COLO829 (cell line): ENCODE data around the gene RREB1.

Experiments
- DNase-seq: peaks from one replicate; pipeline ENCODE4 v3.0.0; 2012; ENCODE audit warnings: low spot score

The RREB1 gene

GRCh38 chr6:7164536-7165001 lies 56.8 kb downstream of the RREB1 start:
- DNase-seq: no peak

GRCh38 chr6:7165002-7165889 lies 57.5 kb downstream of the RREB1 start:
- DNase-seq: no peak

GRCh38 chr6:7165890-7166267 lies 58.1 kb downstream of the RREB1 start:
- DNase-seq: no peak

- DNase-seq: no peak
Observed at GRCh38 chr6:7166410-7167293, 58.9 kb downstream of the RREB1 start.

DNA sequence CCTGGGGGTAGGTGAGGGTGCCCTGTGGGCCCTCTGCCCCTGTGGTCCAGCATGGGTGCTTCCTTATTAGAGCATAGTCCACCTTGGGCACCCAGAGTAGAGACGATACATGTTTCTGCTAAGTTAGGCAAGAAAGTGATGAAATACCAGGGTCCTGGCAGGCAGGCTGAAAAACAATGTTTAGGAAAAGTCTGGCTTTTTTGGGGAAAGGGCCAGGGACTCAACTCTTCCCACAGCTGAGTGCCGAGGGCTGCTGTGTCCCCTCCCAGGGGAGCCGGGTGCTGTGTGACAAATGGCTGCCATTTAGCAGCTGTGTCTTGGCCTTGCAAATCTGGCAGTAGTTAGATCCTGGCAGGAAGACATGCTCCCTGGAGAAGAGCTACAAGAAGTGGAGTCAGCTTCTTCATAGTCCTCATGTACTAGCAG lies 61.5 kb downstream of the RREB1 start:
- no peak for DNase-seq

DNA sequence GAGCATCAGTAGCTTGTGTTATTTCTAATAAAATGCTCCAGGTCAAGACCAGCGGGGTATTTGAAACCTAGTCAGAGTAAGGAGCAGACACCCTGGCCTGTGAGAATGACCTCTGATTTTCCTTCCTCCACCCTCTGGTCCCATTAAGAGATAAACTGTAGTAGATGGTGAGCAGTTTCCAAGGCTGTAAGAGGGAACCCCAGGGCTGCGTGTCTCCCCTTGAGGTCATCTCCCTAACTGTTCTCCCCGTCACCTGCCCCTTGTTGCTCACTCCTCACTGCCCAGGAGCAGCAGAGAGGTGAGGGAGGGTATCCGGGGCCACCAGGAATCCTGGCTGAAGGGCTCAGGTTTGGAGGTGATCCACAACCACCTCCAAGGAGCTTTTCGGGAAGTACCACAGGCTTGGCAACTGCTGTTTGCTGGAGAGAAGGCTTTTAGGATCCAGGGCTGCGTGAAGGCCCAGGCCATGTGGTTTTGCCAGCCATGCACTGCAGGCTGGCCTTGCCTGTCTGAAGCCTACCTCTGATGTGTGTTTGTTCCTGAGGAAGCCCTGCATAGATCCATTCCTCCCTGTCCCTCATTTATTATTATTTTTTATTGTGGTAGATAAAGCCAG lies 62.5 kb downstream of the RREB1 start:
- no peak for DNase-seq

- no peak for DNase-seq
Observed at GRCh38 chr6:7171119-7171518, 63.4 kb downstream of the RREB1 start.

GRCh38 chr6:7171733-7172132 lies 64.0 kb downstream of the RREB1 start:
- DNase-seq: no peak

- no peak for DNase-seq
Observed at GRCh38 chr6:7172649-7173048, 64.9 kb downstream of the RREB1 start.

DNA sequence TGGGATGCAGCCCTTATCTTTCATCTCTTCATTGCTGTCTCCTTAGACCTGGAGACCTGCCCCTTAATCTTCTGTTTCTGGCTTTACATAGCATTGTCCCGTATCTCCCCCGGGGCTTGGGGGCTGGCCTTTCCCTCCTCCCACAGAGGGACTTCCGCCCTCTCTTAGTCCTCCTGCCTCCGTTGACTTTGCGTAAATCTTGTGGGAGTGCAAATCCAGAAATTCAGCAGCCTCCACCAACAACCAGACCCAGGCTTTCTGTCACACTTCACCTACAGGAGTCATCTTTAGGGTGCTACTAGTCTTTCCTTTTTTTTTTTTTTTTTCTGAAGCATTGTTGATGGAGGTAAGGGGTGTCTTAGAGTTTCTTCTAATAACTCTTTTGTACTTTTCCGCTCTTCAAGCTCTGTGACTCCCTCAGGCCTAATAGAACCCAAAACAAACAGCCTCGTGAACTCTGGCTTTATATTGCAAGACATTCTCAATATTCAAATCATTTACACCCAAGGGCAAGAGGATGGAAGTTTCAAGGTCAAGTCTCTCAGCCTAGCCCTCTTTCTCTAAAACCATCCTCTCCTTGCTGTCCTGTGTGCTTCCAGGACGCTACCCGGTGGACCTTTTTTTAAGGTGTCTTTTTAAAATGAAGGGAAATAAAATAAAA lies 66.2 kb downstream of the RREB1 start:
- no peak for DNase-seq

GRCh38 chr6:7175462-7175861 lies 67.7 kb downstream of the RREB1 start:
- DNase-seq: no peak

GRCh38 chr6:7176208-7176607 lies 68.4 kb downstream of the RREB1 start:
- no peak for DNase-seq

DNA sequence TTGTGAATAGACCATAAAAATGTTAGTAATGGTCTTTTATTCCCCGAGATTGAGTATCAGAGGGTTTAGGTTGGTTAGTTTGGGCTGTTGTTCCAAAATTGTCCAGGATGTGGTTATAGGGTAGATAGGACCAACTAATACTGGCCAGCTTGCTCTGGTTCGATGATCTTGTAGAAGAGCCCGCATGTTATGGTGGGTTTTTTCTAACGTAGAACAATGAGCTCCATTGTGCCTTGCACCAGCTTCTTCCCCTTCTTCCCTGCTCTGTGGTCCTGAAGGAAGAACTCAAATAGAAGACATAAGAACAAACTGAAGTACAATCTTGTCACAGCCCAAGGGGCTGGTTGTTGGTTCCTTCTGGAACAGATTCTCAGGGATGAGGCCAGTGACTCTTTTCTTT lies 70.5 kb downstream of the RREB1 start:
- peak; percentile 71 for DNase-seq

- no peak for DNase-seq
Observed at GRCh38 chr6:7180751-7181150, 73.0 kb downstream of the RREB1 start.

GRCh38 chr6:7183707-7184106 lies 75.9 kb downstream of the RREB1 start:
- DNase-seq: no peak

DNA sequence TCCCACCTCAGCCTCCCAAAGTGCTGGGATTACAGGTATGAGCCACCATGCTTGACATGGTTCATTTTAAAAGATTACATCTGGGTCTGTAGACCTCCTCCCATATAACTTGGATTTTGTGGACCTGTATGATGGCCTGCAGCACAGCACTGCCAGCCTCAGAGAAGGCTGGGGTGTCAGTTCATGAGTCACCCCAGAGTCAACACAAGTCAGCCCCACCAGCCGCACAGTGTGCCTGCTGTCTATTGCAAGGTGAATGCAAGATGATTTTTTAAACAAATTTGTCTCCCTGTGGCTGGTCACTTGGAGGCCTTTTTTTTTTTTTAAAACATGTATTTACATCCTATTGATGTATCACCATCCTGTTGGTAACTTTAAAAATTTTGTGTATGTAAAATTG lies 76.7 kb downstream of the RREB1 start:
- DNase-seq: no peak

DNA sequence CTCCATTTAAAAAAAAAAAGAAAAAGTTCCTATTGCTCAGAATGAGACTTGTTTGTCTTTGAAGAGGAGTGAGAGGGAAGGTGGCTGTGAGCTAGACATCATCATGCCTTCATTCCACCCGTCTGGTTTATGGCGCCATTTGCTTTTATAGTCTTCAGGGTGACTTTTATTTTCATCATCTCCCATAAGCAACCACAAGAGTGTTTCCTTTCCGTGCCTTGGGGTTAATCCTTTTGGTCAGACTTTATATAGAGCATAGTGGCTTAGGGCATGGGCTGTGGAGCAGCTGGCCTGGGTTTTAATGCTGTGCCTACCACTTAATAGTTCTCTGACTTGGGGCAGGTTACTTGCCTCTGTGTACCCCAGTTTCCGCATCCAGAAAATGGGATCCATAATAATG lies 77.8 kb downstream of the RREB1 start:
- no peak for DNase-seq

DNA sequence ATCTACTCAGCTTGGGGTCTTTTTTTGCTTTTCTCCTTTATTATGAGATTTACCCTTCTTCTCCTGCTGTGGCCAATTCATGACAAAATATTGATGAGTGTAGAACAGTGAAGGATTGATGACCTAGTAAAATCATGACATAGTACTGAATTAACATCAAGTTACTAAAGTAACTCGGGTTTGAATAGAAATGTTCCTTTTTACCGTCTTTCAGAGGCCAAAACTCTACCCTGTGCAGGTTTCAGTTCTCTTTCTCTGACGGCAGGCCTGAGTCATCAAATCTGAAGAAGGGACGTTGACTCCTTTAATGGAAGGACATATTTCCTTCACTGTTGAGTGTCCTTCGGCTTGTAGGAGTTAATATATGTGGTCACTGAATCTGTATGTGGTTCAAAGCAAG lies 80.7 kb downstream of the RREB1 start:
- DNase-seq: no peak

DNA sequence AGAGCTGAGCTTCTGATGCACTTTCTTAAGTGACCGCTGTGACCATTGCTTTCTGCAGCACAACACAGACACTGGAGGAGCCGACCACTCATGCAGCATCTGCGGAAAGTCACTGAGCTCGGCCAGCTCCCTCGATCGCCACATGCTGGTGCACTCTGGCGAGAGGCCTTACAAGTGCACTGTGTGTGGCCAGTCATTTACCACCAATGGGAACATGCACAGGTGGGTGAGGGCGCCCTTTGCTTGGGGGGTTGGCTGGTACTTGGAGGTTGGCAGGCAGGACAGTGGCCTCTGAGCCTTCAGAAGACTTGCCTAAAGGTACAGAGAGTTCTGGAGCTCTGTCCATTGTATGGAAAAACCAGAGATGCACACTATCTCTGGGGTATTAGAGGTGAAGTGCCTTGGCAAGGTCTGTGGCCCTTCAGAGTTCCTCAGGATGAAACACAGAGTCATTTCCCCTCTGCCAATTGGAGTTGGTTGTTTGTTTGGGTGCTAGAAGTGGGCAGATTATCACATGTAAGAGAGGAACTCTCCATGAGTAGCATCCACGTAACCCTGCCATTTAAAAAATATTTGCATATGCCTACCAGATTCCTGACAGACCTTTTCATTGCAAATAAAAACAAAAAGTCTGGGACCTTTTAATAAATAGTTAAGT lies 81.5 kb downstream of the RREB1 start:
- DNase-seq: no peak

DNA sequence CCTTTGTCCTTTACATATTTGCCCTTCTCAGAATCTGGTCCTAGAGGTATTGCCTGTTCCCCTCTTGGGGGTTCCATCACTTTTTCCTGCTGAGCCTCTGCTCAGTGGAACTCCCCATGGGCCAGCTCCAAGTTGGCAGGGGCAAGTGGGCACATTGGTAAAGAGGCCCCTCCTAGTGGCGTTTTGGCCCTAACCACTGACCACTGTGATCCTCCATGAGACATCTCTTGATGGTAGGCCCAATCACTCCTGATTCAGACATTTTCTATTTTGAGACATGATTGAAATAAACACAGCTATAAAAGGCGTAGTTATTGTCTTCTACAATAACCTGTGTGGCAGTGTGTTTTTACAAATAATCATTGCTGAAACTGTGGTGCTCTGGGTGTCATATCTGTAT lies 83.0 kb downstream of the RREB1 start:
- DNase-seq: no peak

- DNase-seq: no peak
Observed at GRCh38 chr6:7193122-7193521, 85.4 kb downstream of the RREB1 start.

DNA sequence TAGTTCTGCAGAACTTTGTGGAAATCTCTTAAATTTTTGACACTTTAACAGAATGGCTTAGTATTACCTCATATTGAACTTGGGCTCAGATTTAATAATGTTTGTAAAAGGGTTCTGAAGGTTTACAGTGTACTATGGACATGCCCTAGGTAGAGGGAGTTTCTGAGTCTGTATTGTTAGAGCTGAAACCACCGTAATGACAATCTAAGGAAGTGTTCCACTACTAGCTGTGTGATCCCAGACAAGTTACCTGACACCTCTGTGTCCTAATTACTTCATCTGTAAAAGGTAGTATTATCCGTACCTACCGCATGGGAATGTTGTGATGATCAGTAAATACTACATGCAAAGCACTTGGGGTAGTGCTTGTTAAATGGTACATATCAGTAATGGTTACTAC lies 86.9 kb downstream of the RREB1 start:
- DNase-seq: no peak
